Type B pancreatic cell (in vitro differentiated cells): ENCODE measurements around the gene ST3GAL6. TPM values are rescaled to one million over a fixed set of nuclear protein-coding genes. Genes with fewer than 3 reads are reported as not detected.

ENCODE experiments used
- DNase-seq: peaks from one replicate; pipeline ENCODE4 v3.0.0; 2021; ENCODE audit warnings: mixed read lengths; ENCODE audit not compliant: unreplicated experiment; ENCODE audit errors: extremely low spot score
- H3K27ac Mint-ChIP-seq: 2 replicates; pipeline ENCODE4 v1.8.0; 2021; ENCODE audit warnings: mild to moderate bottlenecking, mixed read lengths
- H3K27me3 Mint-ChIP-seq: 2 replicates; pipeline ENCODE4 v1.8.0; 2021; ENCODE audit warnings: mixed read lengths
- H3K36me3 Mint-ChIP-seq: 2 replicates; pipeline ENCODE4 v1.8.0; 2021; ENCODE audit warnings: mixed read lengths
- H3K4me1 Mint-ChIP-seq: one replicate; pipeline ENCODE4 v1.8.0; 2021; ENCODE audit warnings: mixed read lengths; ENCODE audit not compliant: unreplicated experiment
- H3K4me3 Mint-ChIP-seq: 2 replicates; pipeline ENCODE4 v1.8.0; 2021; ENCODE audit warnings: mild to moderate bottlenecking, mixed read lengths
- H3K9me3 Mint-ChIP-seq: 2 replicates; pipeline ENCODE4 v1.8.0; 2021; ENCODE audit warnings: mixed read lengths
- total RNA-seq: library from RNA; stranded (reverse); gene quantifications from 2 replicates; pipeline ENCODE4 v1.2.1, GENCODE V29; 2021; ENCODE audit warnings: low replicate concordance
- TF ChIP-seq, protein P1 (sequence below): fragments of 200-600 bp; sonication (generic); conservative IDR thresholded peaks from 2 replicates; pipeline ENCODE4 v1.5.0; 2021; ENCODE audit warnings: antibody characterized with exemption, mild to moderate bottlenecking

ST3GAL6 gene
- total RNA-seq, 1 donor from 2014 or later: 16.5 TPM

DNA sequence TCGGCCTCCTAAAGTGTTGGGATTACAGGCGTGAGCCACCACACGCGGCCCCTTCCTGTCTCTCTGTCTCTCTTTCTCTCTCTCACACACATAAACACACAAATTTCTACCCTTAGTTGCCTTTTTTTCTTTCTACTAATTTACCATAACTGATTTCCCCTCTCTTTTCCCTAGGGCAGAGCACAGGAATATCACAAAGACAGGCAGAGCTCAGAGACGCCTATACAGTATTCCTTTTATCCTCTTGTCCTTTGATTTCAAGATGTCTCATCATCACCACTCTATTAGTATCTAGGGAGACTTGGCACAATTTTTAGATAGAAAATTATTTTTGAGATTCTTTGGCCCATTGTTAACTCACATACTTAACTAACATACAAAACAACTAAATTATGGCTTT is 25.8 kb upstream of the ST3GAL6 start:
- DNase-seq: no peak
- Mint-ChIP-seq H3K36me3 (peaks cover 20% of the 10 kb centered on the region), H3K4me3 (no peak overlapping the region), H3K4me1 (peaks cover 21% of the 10 kb centered on the region), H3K9me3 (peaks cover 5% of the 10 kb centered on the region), H3K27ac (no peak overlapping the region), H3K27me3 (peaks cover 4% of the 10 kb centered on the region)
- TF ChIP-seq, protein P1, sequence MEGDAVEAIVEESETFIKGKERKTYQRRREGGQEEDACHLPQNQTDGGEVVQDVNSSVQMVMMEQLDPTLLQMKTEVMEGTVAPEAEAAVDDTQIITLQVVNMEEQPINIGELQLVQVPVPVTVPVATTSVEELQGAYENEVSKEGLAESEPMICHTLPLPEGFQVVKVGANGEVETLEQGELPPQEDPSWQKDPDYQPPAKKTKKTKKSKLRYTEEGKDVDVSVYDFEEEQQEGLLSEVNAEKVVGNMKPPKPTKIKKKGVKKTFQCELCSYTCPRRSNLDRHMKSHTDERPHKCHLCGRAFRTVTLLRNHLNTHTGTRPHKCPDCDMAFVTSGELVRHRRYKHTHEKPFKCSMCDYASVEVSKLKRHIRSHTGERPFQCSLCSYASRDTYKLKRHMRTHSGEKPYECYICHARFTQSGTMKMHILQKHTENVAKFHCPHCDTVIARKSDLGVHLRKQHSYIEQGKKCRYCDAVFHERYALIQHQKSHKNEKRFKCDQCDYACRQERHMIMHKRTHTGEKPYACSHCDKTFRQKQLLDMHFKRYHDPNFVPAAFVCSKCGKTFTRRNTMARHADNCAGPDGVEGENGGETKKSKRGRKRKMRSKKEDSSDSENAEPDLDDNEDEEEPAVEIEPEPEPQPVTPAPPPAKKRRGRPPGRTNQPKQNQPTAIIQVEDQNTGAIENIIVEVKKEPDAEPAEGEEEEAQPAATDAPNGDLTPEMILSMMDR: no peak

DNA sequence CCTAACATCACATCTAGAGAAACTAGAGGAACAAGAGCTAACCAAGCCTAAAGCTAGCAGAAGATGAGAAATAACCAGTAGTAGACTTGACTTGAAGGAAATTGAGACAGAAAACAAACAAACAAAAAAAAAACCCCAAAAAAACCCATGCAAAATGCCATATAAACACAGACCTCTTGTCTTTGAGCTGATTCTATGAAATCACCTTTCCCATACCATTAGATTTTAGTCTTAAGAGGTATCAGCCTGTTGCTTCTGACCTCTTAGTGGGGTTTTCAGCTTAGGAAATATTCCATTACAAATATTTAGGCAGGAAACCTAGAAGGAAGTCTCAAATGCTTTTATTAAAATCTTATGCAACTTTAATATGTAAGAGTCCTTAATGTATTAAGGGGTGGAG is 23.9 kb upstream of the ST3GAL6 start:
- TF ChIP-seq, protein P1: no peak
- Mint-ChIP-seq H3K4me3 (no peak overlapping the region), H3K9me3 (peaks cover 5% of the 10 kb centered on the region), H3K36me3 (peaks cover 22% of the 10 kb centered on the region), H3K4me1 (peaks cover 10% of the 10 kb centered on the region), H3K27ac (no peak overlapping the region), H3K27me3 (no peaks in the 10 kb centered on the region)
- no peak for DNase-seq

DNA sequence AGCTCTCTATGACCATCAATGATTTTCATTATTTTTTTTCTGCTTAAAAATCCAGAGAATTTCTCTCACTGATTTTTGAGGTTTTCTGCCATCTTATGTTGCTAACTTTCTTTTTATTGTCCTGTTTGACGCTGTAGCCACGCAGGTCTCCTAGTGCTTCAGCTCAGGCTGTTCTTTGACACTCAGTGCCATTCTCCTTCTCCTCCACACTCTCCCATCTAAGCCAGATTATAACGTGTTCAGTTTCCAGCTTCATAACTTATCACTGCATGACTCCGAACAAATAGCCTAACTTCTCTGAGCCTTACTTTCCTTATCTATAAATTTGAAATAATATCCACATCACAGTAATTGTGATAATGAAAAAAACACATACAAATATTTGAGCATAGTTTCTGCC is 22.8 kb upstream of the ST3GAL6 start:
- Mint-ChIP-seq H3K4me1 (peaks cover 5% of the 10 kb centered on the region), H3K36me3 (peaks cover 25% of the 10 kb centered on the region)

DNA sequence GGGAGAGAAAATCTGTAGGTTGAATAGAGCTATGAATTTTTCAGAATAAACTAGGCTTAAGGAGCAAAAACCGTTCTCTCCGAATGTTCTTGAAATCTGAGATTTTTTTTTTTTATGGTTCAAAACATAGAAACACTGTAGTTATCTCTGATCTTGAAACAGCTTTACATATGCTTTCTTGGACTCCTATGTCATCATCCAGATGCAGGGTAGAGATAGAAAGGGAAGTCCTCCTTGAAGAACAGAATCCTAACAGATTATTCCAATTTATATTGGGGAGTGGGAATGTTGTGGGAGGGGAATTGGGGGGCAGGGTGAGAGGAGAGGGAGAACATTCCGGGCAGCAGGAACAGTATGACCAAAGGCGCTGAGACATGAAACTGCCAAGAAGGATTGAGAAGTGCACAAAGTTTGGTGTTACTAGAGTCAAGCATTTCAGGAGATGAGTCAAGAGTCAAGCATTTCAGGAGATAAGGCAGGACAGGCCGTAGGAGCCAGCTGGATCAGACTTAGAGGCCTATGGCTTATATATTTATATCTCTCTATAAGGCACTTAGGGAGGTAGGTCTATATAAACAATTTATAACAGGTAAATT is 21.9 kb upstream of the ST3GAL6 start:
- peaks cover 22% of the 10 kb centered on the region for H3K36me3 Mint-ChIP-seq
- H3K27ac Mint-ChIP-seq: no peak overlapping the region
- H3K27me3 Mint-ChIP-seq: no peaks in the 10 kb centered on the region
- TF ChIP-seq, protein P1: no peak
- DNase-seq: no peak
- peaks cover 5% of the 10 kb centered on the region for H3K9me3 Mint-ChIP-seq
- no peak overlapping the region for H3K4me3 Mint-ChIP-seq
- peaks cover 4% of the 10 kb centered on the region for H3K4me1 Mint-ChIP-seq

More for the DNA sequence above, 22.8 kb upstream of the ST3GAL6 start:
- peaks cover 5% of the 10 kb centered on the region for H3K9me3 Mint-ChIP-seq
- DNase-seq: no peak
- TF ChIP-seq, protein P1: no peak
- no peak overlapping the region for H3K27ac Mint-ChIP-seq
- H3K4me3 Mint-ChIP-seq: no peak overlapping the region
- no peaks in the 10 kb centered on the region for H3K27me3 Mint-ChIP-seq

DNA sequence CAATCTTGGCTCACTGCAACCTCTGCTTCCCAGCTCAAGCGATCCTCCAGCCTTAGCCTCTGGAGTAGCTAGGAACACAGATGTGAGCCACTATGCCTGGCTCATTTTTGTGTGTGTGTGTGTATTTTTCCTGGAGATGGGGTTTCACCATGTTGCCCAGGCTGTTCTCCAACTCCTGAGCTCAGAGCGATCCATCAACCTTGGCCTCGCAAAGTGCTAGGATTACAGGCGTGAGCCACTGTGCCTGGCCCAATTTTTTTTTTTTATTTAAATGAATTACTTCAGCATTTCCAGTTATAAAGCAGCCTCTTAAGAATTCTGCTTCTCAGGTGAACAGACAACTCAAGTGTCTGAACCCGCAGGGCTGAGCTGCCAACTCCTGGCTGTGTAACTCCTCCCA is 20.1 kb upstream of the ST3GAL6 start:
- TF ChIP-seq, protein P1: no peak
- Mint-ChIP-seq H3K27me3 (no peaks in the 10 kb centered on the region), H3K36me3 (peaks cover 11% of the 10 kb centered on the region), H3K27ac (no peak overlapping the region), H3K9me3 (no peaks in the 10 kb centered on the region), H3K4me3 (no peak overlapping the region), H3K4me1 (peaks cover 8% of the 10 kb centered on the region)
- DNase-seq: no peak
